RKO (cell line): ENCODE measurements around the gene EPHX1.
"Not testable (repeated sequence)": the region's sequence is repeated elsewhere in the genome, so short reads cannot be mapped to it uniquely, and the experiment has no call there.

ENCODE experiments used
- DNase-seq: peaks from one replicate; pipeline ENCODE4 v3.0.0-alpha.2; 2016; ENCODE audit warnings: low spot score

The EPHX1 gene

DNA sequence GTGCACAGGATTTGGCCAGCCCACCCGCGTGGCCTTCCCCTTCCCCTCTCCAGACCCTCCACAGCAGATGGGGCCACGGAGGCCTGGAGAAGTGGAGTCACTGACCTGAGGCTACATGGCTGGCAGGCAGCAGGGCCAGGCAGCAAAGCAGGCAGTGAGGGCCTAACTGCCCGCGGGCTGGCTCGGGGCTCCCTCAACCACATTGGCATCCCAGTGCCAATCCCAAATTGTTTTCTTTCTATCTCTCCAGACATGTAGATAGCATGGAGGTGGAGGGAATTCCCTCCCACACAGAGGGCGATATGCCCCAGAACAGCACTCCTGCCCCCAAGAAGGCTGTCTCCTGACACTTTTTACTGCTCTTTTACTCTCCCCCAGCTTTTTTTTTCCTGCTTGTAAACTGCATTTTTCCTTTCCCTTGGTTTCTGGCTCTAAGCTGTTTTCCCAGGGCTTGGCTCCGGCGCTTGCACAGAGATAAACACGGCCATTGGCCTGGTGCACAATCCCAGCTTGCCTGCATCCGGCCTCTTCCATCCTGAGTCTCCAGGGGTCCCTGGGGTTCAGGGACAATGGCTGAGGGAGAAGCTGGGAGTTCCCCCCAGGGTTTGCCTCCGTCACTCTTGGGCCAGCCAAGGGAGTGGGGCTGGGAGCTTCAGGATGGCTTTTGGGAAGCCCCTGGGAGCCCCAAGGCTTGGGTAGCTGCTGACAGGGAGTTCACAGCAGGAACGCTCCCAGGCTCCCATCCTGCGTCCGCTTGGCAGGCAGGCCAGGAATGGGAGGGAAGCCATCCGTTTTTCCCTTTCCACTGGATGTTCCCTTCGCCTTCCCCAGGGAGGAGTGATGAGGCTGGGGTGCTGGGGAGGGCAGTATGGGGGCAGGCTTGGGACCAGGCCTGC is 7.0 kb downstream of the EPHX1 start:
- DNase-seq = no peak

DNA sequence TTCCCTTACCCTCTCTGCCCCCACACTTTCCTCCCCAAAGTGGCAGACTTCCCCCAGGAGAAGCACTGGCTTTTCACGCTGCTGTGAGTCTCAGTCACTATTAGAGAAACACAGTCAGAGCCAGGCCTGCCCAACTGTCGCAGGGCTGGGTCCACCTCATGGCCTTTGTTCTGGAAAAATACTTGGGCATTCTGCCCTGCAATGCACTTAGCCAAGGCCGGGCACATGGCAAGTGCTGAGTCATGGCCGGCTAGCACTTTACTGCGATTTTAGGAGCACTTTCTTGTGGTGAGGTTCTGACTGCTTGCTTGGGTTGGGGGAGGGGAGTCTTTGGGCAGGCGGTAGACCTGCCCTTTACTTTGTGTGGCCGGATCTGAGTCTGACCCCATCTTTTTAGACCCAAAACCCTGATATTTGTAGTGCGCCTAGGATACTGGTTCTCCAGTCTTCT is 7.7 kb downstream of the EPHX1 start:
- peak; percentile 15 for DNase-seq

- no peak for DNase-seq
Observed at GRCh38 chr1:225818229-225818628, 8.3 kb downstream of the EPHX1 start.

- no peak for DNase-seq
Observed at GRCh38 chr1:225819346-225820192, 9.6 kb downstream of the EPHX1 start.

DNA sequence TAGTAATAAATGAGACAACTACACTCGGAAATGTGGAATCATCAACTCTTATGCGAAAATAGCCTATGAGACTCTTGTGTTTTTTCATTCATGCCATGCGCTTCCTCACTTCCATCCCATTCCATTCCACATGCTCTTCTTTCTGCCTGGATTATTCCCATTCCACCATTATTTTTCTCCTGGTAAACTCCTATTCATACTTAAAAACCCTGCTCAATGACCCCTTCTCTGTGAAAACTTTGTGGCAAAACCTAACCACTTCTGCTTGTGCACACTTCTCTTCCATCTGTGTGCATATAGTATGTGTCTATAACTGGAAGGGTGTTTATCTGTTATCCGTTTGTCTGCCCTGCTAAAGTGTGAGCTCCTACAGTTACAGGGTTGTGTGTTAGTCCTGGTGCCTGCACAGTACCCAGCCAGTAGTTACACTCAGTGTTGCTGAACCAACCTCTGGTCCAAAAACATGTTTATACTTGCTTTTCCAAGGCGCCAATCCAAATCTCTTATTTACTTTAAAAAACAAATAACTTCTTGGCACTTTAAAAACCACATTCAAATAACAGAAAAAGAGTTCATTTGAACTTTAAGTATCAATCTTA is 10.7 kb downstream of the EPHX1 start:
- no peak for DNase-seq

GRCh38 chr1:225822655-225823403 is 12.9 kb downstream of the EPHX1 start:
- DNase-seq = no peak

DNA sequence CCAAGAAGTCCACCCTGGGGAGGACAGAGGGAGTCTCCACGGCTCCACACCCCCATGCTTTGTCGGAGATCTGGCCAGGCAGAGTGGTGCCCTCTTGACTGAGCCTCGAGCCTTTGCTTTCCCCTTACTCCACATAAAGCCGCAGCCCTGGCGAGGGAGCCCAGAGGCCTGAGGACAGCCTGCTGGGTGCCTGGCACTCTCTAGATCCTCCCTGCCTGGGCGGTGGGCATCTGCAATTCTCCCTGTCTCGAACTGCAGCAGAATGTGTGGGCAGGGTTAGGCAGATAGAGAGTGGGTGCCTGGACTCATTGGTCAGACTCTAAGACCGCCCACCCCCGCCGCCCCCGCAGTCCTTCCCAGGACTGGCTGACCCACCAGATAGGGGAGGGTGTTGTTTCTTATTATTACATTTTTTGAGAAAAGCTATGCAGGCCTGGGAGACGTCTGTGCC is 13.9 kb downstream of the EPHX1 start:
- no peak for DNase-seq

DNA sequence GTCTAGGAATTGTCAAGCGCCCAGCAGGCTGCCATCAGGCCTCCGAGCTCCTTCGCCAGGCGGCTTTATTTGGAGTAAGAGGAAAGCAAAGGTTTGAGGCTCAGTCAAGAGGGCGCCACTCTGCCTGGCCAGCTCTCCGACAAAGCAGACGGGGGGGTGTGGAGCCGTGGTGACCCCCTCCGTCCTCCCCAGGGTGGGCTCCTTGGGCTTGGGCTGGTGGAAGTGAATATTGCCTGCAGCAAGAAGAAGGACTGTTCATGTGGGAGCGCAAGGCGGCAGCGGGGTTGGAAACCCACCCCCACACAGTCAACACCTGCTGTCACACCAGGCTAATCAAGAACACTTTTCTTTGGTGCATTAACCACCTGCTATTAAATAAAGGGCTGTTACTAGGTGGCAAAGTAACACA is 14.6 kb downstream of the EPHX1 start:
- no peak for DNase-seq

DNA sequence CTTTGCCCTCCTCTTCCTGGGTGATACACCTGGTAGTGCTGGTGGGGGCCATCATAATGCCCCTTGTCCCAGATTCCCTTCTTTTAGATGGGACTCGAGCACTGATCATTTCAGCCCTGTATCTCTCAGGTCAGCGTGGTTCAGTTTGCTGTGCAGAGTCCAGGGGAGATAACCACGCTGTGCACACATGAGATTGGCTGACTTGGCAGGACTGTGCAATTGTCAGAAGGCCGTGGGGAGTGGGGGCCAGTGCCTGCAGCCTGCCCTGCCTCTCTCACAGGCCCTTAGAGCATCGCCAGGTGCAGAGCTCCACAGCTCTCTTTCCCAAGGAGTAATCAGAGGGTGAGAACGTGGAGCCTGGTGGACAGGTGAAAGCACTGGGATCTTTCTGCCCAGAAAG is 15.2 kb downstream of the EPHX1 start:
- no peak for DNase-seq

GRCh38 chr1:225825607-225826007 is 15.7 kb downstream of the EPHX1 start:
- no peak for DNase-seq

GRCh38 chr1:225827076-225827475 is 17.2 kb downstream of the EPHX1 start:
- no peak for DNase-seq

DNA sequence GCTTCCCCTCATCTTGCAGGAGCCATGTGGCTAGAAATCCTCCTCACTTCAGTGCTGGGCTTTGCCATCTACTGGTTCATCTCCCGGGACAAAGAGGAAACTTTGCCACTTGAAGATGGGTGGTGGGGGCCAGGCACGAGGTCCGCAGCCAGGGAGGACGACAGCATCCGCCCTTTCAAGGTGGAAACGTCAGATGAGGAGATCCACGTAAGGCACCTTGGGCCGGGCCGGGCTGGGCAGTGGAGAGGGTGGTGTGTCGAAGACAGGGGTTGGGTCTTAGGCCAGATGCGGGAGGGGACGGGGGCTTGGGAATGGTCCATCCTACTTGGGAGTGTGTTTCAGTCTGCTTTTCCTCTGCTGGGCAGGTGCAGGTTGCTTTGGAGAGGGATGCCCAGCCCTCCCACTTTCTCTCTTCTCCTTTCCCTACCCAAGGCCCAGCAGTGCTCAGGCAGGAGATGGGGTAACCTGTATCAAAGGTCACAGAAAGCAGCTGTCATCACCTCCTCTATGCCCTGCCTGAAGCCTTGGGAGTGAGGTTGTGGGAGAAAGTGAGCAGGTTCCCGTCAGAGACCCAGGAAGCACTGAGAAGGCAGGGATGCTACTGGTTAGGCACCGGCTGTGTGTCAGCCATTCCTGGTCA is 18.9 kb downstream of the EPHX1 start:
- DNase-seq = no peak

GRCh38 chr1:225830841-225831240 is 20.9 kb downstream of the EPHX1 start:
- no peak for DNase-seq

DNA sequence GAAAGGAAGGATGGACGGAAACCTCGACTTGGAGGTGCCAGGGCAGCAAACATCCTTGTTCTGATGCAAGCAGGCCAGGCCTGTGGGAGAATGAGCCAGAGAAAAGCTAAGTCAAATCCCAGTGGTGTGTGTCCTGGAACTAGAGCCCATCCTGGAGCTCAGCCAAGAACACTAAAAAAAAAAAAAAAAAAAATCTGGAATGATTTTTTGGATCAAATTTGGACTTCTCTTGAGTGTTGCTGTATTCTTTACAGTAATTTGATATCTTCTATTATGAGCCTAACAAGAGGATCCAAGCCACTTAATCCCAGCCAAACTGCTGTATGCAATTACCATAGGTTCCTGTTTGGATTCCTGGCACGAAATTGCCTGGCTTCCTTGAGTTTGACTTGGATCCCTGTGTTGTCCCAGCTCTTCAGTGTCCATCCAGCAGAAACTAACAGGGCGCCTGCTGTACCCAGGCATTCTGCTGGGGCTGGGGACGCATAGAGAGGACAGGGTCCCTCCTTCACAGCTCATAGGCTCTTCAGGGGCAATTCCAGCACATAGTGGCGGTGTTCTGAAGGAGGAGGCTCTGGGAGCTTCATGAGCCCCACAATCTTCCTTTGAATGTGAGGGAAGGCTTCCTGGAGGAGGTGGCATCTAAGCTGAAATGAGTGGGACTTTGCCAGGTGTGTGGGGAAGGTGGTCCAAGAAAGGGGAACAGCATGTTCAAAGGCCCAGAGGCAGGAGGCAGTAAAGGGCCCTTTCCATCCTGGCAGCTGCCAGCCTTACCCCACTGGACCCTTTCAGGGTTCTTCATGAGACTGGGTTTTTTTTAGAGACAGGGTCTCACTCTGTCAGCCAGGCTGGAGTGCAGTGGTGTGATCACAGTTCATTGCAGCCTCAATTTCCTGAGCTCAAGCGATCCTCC is 24.7 kb downstream of the EPHX1 start:
- DNase-seq = no peak

DNA sequence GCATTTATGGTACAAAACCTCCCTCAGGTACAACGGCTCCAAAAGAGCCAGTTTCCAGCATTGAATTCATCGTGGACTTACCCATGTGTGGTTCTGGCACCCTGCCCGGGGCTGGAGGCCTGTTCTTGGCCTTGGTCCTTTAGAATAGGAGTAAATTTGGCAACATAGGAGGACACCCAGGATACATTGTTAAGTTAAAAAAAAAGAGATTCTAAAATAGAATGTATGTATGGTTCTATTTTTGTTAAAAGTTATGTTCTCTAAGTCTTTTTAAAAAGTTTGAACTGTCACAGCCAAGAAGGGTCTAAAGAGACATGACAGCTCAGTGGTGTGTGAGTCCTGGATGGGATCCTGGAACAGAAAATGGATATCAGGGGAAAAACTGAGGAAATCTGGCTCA is 25.9 kb downstream of the EPHX1 start:
- no peak for DNase-seq

GRCh38 chr1:225836296-225836695 is 26.4 kb downstream of the EPHX1 start:
- DNase-seq = not testable (repeated sequence)

DNA sequence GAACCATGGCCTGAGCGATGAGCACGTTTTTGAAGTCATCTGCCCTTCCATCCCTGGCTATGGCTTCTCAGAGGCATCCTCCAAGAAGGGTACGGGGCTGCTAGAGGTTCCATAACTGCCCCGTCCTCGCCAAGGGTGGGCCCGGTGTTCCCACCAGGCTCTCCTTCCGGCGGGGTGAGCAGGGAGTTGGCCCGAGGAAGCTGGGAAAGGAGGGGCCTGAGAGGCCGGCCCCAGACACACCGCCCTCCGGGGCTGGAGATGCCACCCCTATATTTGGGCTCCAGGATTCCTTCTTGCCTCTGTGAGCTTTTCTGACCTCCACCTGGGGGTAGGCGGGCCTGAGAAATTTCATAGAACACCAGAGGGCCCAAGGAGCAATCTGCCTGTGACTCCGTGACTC is 28.9 kb downstream of the EPHX1 start:
- DNase-seq = no peak

DNA sequence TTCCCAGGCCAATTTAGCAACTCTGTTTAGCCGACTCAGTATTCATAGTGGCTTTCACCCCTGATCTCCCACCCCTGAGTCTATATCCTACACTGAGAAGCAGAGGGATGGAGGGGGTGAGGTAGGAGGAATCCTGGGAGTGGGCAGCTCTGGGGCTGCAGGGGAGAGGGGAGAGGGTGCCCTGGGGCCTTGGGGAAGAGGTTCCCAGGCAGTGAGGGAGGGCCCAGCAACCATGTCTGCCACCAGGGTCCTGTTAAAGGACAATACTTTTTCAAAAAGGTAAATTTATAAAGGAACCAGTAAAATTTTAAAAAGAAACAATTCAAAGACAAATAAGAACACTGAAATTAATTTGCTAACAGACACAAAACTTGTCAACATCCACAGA is 30.3 kb downstream of the EPHX1 start:
- no peak for DNase-seq

DNA sequence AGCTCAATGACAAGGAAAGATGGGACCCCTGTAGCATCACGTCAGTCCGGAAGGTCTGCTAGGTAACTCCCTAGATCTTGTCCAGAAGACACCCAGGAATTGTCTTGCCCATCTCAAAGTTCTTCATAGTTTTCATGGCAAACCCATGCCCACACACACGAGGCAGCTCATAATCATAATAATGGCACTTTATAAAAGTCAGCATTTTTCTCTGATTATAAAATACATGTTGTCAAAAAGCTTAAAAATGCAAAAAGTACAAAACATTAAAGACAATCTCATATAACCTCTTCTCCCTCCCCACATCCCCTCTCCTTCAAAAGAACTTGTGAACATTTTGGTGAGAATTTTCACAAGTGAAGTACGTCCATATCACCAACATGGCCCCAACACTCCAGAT is 30.8 kb downstream of the EPHX1 start:
- no peak for DNase-seq

GRCh38 chr1:225842074-225842473 is 32.1 kb downstream of the EPHX1 start:
- DNase-seq = no peak
